ENCODE data around the gene TRAF5.
"Not testable (repeated sequence)": the region's sequence is repeated elsewhere in the genome, so short reads cannot be mapped to it uniquely, and the experiment has no call there.

TRAF5 gene

GRCh38 chr1:211318576-211319280 lies 7.9 kb upstream of the TRAF5 start:
- peak; percentile 42 for FAIRE-seq
- TF ChIP-seq TAF1 (IDR thresholded peaks at IDR 0.05; ENCODE audit: borderline replicate concordance, low read depth, low read length), result no peak
- no peak for DNase-seq (ENCODE audit: insufficient read length)

- DNase-seq (ENCODE audit: insufficient read length) (no peak), FAIRE-seq (no peak)
- no peak for TF ChIP-seq TAF1 (IDR thresholded peaks at IDR 0.05; ENCODE audit: borderline replicate concordance, low read depth, low read length)
- no peak for TF ChIP-seq POLR2AphosphoS5 (IDR thresholded peaks at IDR 0.05; ENCODE audit: low read depth, low read length)
- TF ChIP-seq POLR2A (IDR thresholded peaks at IDR 0.05; ENCODE audit: low read depth, low read length), result no peak
These were observed 6.7 kb upstream of the TRAF5 start for GRCh38 chr1:211319892-211320291.

- FAIRE-seq (peak; percentile 78), DNase-seq (ENCODE audit: insufficient read length) (no peak)
These were observed 5.7 kb upstream of the TRAF5 start for GRCh38 chr1:211320980-211321379.

GRCh38 chr1:211321646-211322045 lies 5.0 kb upstream of the TRAF5 start:
- not testable (repeated sequence) for FAIRE-seq; DNase-seq (ENCODE audit: insufficient read length)

More at GRCh38 chr1:211320980-211321379, 5.7 kb upstream of the TRAF5 start:
- TF ChIP-seq TAF1 (IDR thresholded peaks at IDR 0.05; ENCODE audit: borderline replicate concordance, low read depth, low read length) (no peak), POLR2AphosphoS5 (IDR thresholded peaks at IDR 0.05; ENCODE audit: low read depth, low read length) (no peak), POLR2A (IDR thresholded peaks at IDR 0.05; ENCODE audit: low read depth, low read length) (no peak)

- DNase-seq (ENCODE audit: insufficient read length), result no peak
- peak; percentile 94 for FAIRE-seq
- TF ChIP-seq POLR2AphosphoS5 (IDR thresholded peaks at IDR 0.05; ENCODE audit: low read depth, low read length) (no peak), TAF1 (IDR thresholded peaks at IDR 0.05; ENCODE audit: borderline replicate concordance, low read depth, low read length) (no peak), POLR2A (IDR thresholded peaks at IDR 0.05; ENCODE audit: low read depth, low read length) (no peak)
These were observed 3.2 kb upstream of the TRAF5 start for GRCh38 chr1:211323156-211324063.

- TF ChIP-seq POLR2AphosphoS5 (IDR thresholded peaks at IDR 0.05; ENCODE audit: low read depth, low read length) (no peak), POLR2A (IDR thresholded peaks at IDR 0.05; ENCODE audit: low read depth, low read length) (no peak), TAF1 (IDR thresholded peaks at IDR 0.05; ENCODE audit: borderline replicate concordance, low read depth, low read length) (no peak)
- DNase-seq (ENCODE audit: insufficient read length) (no peak), FAIRE-seq (no peak)
These were observed 1.4 kb upstream of the TRAF5 start for GRCh38 chr1:211324992-211325775.

GRCh38 chr1:211326140-211326527 lies 499 bp upstream of the TRAF5 start:
- TF ChIP-seq POLR2A (IDR thresholded peaks at IDR 0.05; ENCODE audit: low read depth, low read length) (no peak), POLR2AphosphoS5 (IDR thresholded peaks at IDR 0.05; ENCODE audit: low read depth, low read length) (no peak), TAF1 (IDR thresholded peaks at IDR 0.05; ENCODE audit: borderline replicate concordance, low read depth, low read length) (no peak)
- no peak for DNase-seq (ENCODE audit: insufficient read length)
- FAIRE-seq, result no peak

- TF ChIP-seq POLR2AphosphoS5 (IDR thresholded peaks at IDR 0.05; ENCODE audit: low read depth, low read length) (no peak; the same call in 1 of the 2 replicates), POLR2A (IDR thresholded peaks at IDR 0.05; ENCODE audit: low read depth, low read length) (peak; percentile 59; the same call in 1 of the 2 replicates), TAF1 (IDR thresholded peaks at IDR 0.05; ENCODE audit: borderline replicate concordance, low read depth, low read length) (0 out of 2 replicates have a peak, but pooled peaks have one; percentile 9)
- FAIRE-seq (peak; percentile 62), DNase-seq (ENCODE audit: insufficient read length) (no peak)
These were observed 801 bp downstream of the TRAF5 start for GRCh38 chr1:211327346-211327921.

GRCh38 chr1:211328084-211328694 lies 1.6 kb downstream of the TRAF5 start:
- DNase-seq (ENCODE audit: insufficient read length), result no peak
- peak; percentile 57 for FAIRE-seq
- TF ChIP-seq POLR2AphosphoS5 (IDR thresholded peaks at IDR 0.05; ENCODE audit: low read depth, low read length) (no peak), POLR2A (IDR thresholded peaks at IDR 0.05; ENCODE audit: low read depth, low read length) (no peak), TAF1 (IDR thresholded peaks at IDR 0.05; ENCODE audit: borderline replicate concordance, low read depth, low read length) (no peak)

- no peak for DNase-seq (ENCODE audit: insufficient read length)
- no peak for TF ChIP-seq POLR2AphosphoS5 (IDR thresholded peaks at IDR 0.05; ENCODE audit: low read depth, low read length)
- TF ChIP-seq TAF1 (IDR thresholded peaks at IDR 0.05; ENCODE audit: borderline replicate concordance, low read depth, low read length), result no peak
- TF ChIP-seq POLR2A (IDR thresholded peaks at IDR 0.05; ENCODE audit: low read depth, low read length), result no peak
- FAIRE-seq, result no peak
These were observed 2.3 kb downstream of the TRAF5 start for GRCh38 chr1:211328866-211329475.

All from GM12892 (cell line).